ENCODE measurements around the gene BEX3.
"Not testable (repeated sequence)": the region's sequence is repeated elsewhere in the genome, so short reads cannot be mapped to it uniquely, and the experiment has no call there.

Gene BEX3

DNA sequence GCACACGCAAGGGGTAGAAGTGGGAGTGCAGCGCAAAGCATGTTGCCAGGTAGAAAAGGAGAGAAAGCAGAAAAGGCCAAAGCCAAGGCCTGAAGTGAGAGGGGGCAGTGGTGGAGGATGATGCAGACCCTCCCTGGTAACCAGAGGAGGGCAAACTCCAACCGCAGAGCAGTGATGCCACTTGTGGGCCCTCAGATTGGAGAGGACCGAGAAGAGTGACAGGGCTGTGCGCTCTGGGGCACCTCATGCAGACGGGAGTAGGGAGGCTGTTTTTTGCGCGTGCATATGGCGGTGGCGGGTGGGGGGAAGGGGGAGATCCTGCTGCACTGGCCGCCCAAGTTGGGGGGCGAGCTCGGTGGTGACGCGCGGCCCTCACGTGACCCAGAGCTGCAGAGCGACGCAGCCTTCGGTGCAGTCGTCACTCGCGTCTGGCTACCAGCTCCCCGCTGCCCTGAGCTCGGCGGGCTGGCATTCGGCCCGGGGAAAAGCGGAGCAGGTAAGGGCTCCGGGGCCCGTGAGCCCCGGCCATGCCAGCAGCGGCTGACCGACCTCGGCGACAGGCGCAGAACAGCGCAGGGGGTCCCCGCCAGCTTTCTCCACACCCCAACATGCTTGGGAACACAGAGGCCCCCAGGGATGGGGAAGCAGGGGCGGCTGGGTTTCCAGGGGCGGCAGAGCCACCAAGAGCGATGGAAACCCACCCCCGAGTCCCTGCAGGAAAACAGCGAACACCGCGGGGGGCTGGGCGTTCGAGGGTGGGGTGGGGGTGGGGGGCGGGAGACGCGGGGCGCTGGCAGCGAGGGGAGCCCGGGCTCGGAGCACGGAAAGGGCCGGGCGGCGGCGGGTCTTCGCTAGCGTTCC is at the start of gene BEX3:
TSS of gene BEX3 (plus strand) at position 421 of the 861 bp plus-strand sequence. CDS start 984 bp downstream, outside the sequence.
- peak; percentile 89 for DNase-seq

- peak; percentile 89 for DNase-seq
Measured at GRCh38 chrX:103329991-103330390, 46.3 kb upstream of the BEX3 start, which contains the start of gene TCEAL7. Gene TCEAL7, plus strand, starts transcription at chrX:103330239. Its CDS starts 1,165 bp downstream, at chrX:103331404.

- DNase-seq = peak; percentile 54
Measured at GRCh38 chrX:103330681-103331288, 45.6 kb upstream of the BEX3 start.

- no peak for DNase-seq
Measured at GRCh38 chrX:103338663-103339062, 37.7 kb upstream of the BEX3 start.

- peak; percentile 43 for DNase-seq
Measured at GRCh38 chrX:103343105-103343504, 33.2 kb upstream of the BEX3 start.

DNA sequence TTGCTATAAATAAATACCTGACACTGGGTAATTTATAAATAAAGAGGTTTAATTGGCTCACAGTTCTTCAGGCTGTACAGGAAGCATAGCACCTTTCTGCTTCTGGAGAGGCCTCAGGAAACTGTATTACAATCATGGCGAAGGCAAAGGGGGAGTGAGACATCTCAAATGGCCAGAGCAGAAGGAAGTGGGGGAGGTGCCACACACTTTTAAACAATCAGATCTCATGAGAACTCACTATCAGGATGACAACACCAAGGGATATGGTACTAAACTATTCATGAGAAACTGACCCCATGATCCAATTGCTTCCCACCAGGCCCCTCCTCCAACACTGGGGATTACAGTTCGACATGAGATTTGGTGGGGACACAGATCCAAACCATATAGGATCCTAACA is 31.7 kb upstream of the BEX3 start:
- no peak for DNase-seq

DNA sequence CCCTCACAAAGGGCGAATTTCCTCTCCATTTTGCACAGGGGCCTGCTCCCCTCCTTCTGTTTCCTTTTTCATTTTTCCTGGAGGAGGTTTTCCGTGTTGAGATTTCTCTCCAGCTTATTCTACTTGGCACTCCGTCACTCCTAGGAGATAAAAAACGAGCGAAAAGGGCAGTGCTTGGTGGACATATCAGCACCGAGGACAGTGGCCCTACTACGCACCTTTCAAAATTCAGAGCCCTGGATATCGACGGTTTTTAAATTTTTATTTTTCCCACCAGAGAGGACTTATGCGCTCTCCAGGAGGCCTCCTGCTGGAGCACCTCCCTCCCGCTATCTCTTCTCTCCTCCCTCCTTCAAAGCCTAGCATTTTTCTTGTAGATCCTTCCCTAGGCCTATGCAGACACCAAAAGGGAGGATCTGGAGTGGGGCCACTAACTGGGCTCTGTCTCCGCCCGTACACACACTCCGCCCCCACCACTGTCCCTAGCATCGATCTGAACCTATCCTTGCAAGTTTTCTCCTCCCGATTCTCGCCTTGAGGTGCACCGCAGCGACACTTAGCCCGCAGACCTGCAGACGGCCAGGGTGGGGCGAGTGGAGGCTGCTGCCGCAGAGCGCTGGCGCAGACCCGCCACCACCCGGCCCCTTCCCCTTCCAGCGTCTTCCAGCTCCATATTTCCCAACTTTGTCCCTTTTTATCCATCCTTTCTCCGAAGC is 28.5 kb upstream of the BEX3 start:
- peak; percentile 20 for DNase-seq

GRCh38 chrX:103356130-103356798 is 20.1 kb upstream of the BEX3 start, which contains the start of gene TCEAL9:
Gene TCEAL9, plus strand, starts transcription at chrX:103356506. Its CDS starts 1,179 bp downstream, at chrX:103357685.
- DNase-seq = peak; percentile 87

DNA sequence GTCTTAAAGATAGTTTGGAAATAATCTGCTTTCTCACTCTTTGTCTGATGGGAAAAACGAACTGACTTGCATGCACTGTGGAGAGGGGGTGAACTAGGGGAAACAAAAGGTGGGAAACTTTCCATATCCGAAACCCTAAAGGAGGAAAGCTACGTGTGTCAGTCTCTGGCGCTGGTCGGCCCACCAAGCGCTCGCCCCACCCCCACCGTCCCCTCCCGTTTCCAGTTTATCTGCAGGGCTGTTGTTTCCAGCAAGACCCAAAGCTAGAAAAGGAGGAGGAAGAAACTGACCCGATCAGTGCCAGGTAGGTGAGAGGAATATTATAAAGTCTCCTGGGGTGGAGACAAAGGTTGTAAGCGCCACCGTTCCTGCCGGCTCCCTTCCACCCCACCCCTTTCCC is 19.5 kb upstream of the BEX3 start:
- DNase-seq = no peak

GRCh38 chrX:103357871-103358270 is 18.5 kb upstream of the BEX3 start:
- no peak for DNase-seq

DNA sequence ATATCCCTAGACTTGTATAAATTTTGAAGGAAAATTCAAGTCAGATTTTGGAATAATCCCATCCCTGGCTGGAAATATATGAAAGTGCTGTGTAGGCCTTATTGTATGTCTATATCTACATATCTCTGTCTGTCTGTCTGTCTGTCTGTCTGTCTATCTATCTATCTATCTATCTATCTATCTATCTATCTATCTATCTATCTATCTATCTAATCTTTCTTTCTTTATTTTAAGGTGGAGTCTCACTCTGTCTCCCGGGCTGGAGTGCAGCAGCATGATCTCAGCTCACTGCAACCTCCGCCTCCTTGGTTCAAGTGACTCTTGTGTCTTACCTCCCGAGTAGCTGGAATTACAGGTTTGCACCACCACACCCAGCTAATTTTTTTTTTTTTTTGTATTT is 16.7 kb upstream of the BEX3 start:
- not testable (repeated sequence) for DNase-seq

GRCh38 chrX:103360092-103360491 is 16.2 kb upstream of the BEX3 start:
- no peak for DNase-seq

GRCh38 chrX:103360916-103361315 is 15.4 kb upstream of the BEX3 start:
- DNase-seq = no peak

- no peak for DNase-seq
Measured at GRCh38 chrX:103361798-103362197, 14.5 kb upstream of the BEX3 start.

- DNase-seq = no peak
Measured at GRCh38 chrX:103362474-103362873, 13.9 kb upstream of the BEX3 start.

GRCh38 chrX:103363046-103363445 is 13.3 kb upstream of the BEX3 start:
- no peak for DNase-seq

DNA sequence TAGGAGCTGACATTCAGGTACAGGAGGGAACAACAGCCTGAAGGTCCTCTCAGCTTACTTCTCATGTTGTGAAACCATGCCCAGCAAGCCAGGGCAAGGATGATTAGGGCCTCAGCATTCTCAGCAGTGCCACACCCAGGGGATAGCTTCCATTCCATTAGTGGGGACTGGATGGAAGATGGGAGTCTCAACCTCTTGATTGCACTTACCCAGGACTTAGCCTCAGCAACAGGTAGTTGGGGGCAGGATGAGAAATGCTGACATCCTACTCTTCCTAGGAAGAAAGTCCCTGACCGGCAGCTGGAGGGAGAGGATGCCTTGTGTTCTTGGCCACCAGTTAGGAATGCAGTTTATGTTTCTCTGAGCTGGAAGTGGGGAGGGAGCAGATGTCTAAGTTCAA is 8.8 kb upstream of the BEX3 start:
- no peak for DNase-seq

DNA sequence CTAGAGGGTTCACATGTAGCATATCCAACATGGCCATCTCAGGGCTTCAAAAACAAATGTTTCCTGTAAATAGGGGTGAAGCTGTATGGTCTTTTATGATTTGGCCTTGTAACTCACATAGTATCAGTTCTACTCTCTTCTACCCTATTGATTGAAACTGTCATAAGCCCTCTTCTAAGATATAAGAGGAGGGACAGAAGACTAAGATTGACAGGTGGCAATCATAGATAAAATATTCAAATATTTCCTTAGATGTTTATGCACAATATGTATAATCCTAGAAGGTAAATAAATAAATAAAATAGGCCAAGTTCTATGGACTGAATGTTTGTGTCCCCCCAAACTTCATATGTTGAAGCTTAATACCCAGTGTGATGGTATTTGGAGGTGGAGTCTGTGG is 6.9 kb upstream of the BEX3 start:
- no peak for DNase-seq

GRCh38 chrX:103372886-103373285 is 3.5 kb upstream of the BEX3 start:
- no peak for DNase-seq

- no peak for DNase-seq
Measured at GRCh38 chrX:103373581-103373980, 2.8 kb upstream of the BEX3 start.

DNA sequence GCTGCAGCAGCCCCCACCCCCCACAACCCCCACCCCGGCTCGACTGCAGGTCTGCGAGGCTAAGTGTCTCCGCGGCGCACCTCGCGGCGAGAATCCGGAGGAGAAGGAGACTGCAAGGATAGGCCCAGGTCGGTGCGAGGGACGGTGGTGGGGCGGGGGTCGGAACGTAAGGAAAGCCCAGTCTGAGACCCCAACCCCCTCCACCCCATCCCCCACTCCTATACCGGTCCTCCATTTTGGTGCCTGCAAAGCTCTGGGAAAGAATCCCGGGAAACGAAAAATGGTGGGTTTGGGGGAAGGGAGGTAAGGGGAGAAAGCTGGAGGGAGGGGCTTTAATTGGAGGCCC is 614 bp downstream of the BEX3 start:
- DNase-seq = peak; percentile 52

GRCh38 chrX:103378990-103379389 is 2.7 kb downstream of the BEX3 start:
- DNase-seq = peak; percentile 4

DNA sequence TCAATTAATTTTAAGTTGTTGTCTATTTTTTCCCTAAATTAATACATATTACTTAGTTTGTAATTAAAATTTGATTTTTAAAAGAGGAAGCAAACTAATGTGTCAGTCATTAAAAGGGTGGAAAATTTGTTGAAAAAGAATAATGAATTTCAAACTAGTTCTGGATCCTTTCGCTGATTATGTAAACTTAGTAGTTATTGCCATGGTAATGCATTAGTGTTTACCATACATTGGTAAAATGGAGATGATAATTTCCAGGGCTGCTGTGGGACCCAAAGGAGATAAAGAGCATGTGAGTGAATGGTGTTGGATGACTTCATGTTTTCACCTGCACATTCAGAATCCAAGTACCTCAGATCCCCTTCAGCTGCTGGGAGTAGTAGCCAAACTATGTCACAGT is 6.5 kb downstream of the BEX3 start:
- DNase-seq = no peak
